HEK293 (cell line): ENCODE measurements around the gene NT5M.

Source experiments
- CTCF ChIA-PET: fragments of 350-600 bp; formaldehyde crosslinking; extraction: SDS; loops from one replicate; lab custom pipeline; 2021; ENCODE audit warnings: antibody characterized with exemption; lab: Yijun Ruan, JAX
- POLR2A ChIA-PET: fragments of 300-600 bp; formaldehyde crosslinking; extraction: SDS; loops from one replicate; lab custom pipeline; 2020; ENCODE audit warnings: antibody characterized with exemption, inconsistent platforms; lab: Yijun Ruan, JAX
- H3K27ac ChIP-seq: fragments of 200-500 bp; sonication (Bioruptor generic); 2 replicates; pipeline ENCODE4 v1.5.1; 2014; ENCODE audit warnings: low read depth, low read length, control low read depth, inconsistent platforms; ENCODE audit errors: extremely low read depth
- H3K36me3 ChIP-seq, 2 experiments: fragments of 200-500 bp in 1 of 2; sonication (Bioruptor generic) in 1 of 2; 1 replicate in 1 of 2; 2 replicates in 1 of 2; pipeline ENCODE4 v1.5.1; 2014 to 2017; ENCODE audit warnings: inconsistent platforms in 2 of 2, low read length in 2 of 2; ENCODE audit not compliant: control insufficient read depth in 2 of 2, insufficient read depth in 1 of 2
- H3K4me1 ChIP-seq: fragments of 200-500 bp; sonication (Bioruptor generic); 2 replicates; pipeline ENCODE4 v1.5.1; 2014; ENCODE audit warnings: mild to moderate bottlenecking, low read length, inconsistent platforms; ENCODE audit not compliant: control insufficient read depth, insufficient read depth
- H3K4me3 ChIP-seq: 2 replicates; pipeline ENCODE4 v1.5.1; 2011; ENCODE audit warnings: low read depth, mild to moderate bottlenecking, control low read depth, low read length, moderate library complexity
- H3K9me3 ChIP-seq: fragments of 200-500 bp; sonication (Bioruptor generic); 2 replicates; pipeline ENCODE4 v1.5.1; 2014; ENCODE audit warnings: low read depth, low read length, inconsistent platforms; ENCODE audit not compliant: control insufficient read depth, insufficient read depth
- EGR2 ChIP-seq: fragments of 450-650 bp; formaldehyde crosslinking; IDR thresholded peaks from 2 replicates; pipeline ENCODE4 v1.5.1; 2016; ENCODE audit warnings: low read depth, missing biosample characterization, missing genetic modification characterization
- MYNN ChIP-seq: fragments of 450-650 bp; formaldehyde crosslinking; IDR thresholded peaks from 2 replicates; pipeline ENCODE4 v1.5.1; 2016; ENCODE audit warnings: missing biosample characterization, missing genetic modification characterization, borderline replicate concordance
- PRDM2 ChIP-seq: fragments of 450-650 bp; formaldehyde crosslinking; IDR thresholded peaks from 2 replicates; pipeline ENCODE4 v1.5.1; 2016; ENCODE audit warnings: missing biosample characterization, missing genetic modification characterization, borderline replicate concordance
- REPIN1 ChIP-seq: fragments of 450-650 bp; formaldehyde crosslinking; IDR thresholded peaks from 2 replicates; pipeline ENCODE4 v1.5.1; 2017; ENCODE audit warnings: missing biosample characterization, missing genetic modification characterization, low read depth
- ZFP37 ChIP-seq: fragments of 450-650 bp; formaldehyde crosslinking; IDR thresholded peaks from 2 replicates; pipeline ENCODE4 v1.5.1; 2016; ENCODE audit warnings: missing biosample characterization, missing genetic modification characterization
- ZNF184 ChIP-seq: fragments of 450-650 bp; IDR thresholded peaks from 2 replicates; pipeline ENCODE4 v1.5.1; 2018; ENCODE audit warnings: missing biosample characterization, mild to moderate bottlenecking, missing genetic modification characterization
- ZNF248 ChIP-seq: fragments of 450-650 bp; formaldehyde crosslinking; IDR thresholded peaks from 2 replicates; pipeline ENCODE4 v1.5.1; 2017; ENCODE audit warnings: missing biosample characterization, missing genetic modification characterization
- ZNF302 ChIP-seq: fragments of 450-650 bp; formaldehyde crosslinking; IDR thresholded peaks from 2 replicates; pipeline ENCODE4 v1.5.1; 2016; ENCODE audit warnings: missing biosample characterization, missing genetic modification characterization, low read depth
- ZNF433 ChIP-seq: fragments of 450-650 bp; formaldehyde crosslinking; IDR thresholded peaks from 2 replicates; pipeline ENCODE4 v1.5.1; 2016; ENCODE audit warnings: missing biosample characterization, missing genetic modification characterization, low read depth
- ZNF510 ChIP-seq: fragments of 450-650 bp; formaldehyde crosslinking; IDR thresholded peaks from 2 replicates; pipeline ENCODE4 v1.5.1; 2018; ENCODE audit warnings: mild to moderate bottlenecking, missing genetic modification characterization, missing biosample characterization; ENCODE audit not compliant: insufficient replicate concordance
- ZNF514 ChIP-seq: fragments of 450-650 bp; formaldehyde crosslinking; IDR thresholded peaks from 2 replicates; pipeline ENCODE4 v1.5.1; 2016; ENCODE audit warnings: missing biosample characterization, missing genetic modification characterization
- ZNF548 ChIP-seq: fragments of 450-650 bp; formaldehyde crosslinking; IDR thresholded peaks from 2 replicates; pipeline ENCODE4 v1.5.1; 2016; ENCODE audit warnings: missing biosample characterization, missing genetic modification characterization
- ZNF555 ChIP-seq: fragments of 450-650 bp; formaldehyde crosslinking; conservative IDR thresholded peaks from 2 replicates; pipeline ENCODE4 v1.5.1; 2017; ENCODE audit warnings: missing biosample characterization, mild to moderate bottlenecking, missing genetic modification characterization, inconsistent platforms
- ZNF626 ChIP-seq: fragments of 450-650 bp; sonication (Bioruptor Pico); formaldehyde crosslinking; IDR thresholded peaks from 2 replicates; pipeline ENCODE4 v1.5.1; 2018; ENCODE audit warnings: missing biosample characterization, missing genetic modification characterization, inconsistent platforms
- ZNF785 ChIP-seq: fragments of 450-650 bp; formaldehyde crosslinking; IDR thresholded peaks from 2 replicates; pipeline ENCODE4 v1.5.1; 2016; ENCODE audit warnings: missing biosample characterization, missing genetic modification characterization
- ZSCAN23 ChIP-seq: fragments of 450-650 bp; formaldehyde crosslinking; IDR thresholded peaks from 2 replicates; pipeline ENCODE4 v1.5.1; 2016; ENCODE audit warnings: missing biosample characterization, missing genetic modification characterization
- TF ChIP-seq, protein P1 (sequence below): fragments of 450-650 bp; IDR thresholded peaks from 2 replicates; pipeline ENCODE4 v1.5.1; 2018; ENCODE audit warnings: missing biosample characterization, missing genetic modification characterization

NT5M gene

GRCh38 chr17:17320188-17320910 is 17.2 kb downstream of the NT5M start (continued):
- TF ChIP-seq, protein P1, sequence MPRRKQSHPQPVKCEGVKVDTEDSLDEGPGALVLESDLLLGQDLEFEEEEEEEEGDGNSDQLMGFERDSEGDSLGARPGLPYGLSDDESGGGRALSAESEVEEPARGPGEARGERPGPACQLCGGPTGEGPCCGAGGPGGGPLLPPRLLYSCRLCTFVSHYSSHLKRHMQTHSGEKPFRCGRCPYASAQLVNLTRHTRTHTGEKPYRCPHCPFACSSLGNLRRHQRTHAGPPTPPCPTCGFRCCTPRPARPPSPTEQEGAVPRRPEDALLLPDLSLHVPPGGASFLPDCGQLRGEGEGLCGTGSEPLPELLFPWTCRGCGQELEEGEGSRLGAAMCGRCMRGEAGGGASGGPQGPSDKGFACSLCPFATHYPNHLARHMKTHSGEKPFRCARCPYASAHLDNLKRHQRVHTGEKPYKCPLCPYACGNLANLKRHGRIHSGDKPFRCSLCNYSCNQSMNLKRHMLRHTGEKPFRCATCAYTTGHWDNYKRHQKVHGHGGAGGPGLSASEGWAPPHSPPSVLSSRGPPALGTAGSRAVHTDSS (tag by site-specific recombination), result no peak
- TF ChIP-seq EGR2 (tag by site-specific recombination), result peak; percentile 59
- TF ChIP-seq, all 188 proteins: peak for 1

GRCh38 chr17:17320911-17321220 is 17.7 kb downstream of the NT5M start:
- Histone ChIP-seq H3K4me1 (no peaks in the 10 kb centered on the region), H3K36me3 (no peaks in the 10 kb centered on the region; a peak in 1 of 3 replicates), H3K4me3 (no peak overlapping the region), H3K27ac (no peak overlapping the region), H3K9me3 (no peaks in the 10 kb centered on the region)
- TF ChIP-seq REPIN1, result no peak
- TF ChIP-seq ZNF433 (tag by site-specific recombination), result no peak
- TF ChIP-seq ZNF184, result no peak
- TF ChIP-seq ZNF514, result no peak
- TF ChIP-seq ZSCAN23 (tag by site-specific recombination), result no peak
- TF ChIP-seq ZNF785, result no peak
- TF ChIP-seq PRDM2 (tag by site-specific recombination), result no peak
- TF ChIP-seq ZNF248, result no peak
- TF ChIP-seq MYNN (tag by site-specific recombination), result no peak
- TF ChIP-seq ZNF510 (tag by site-specific recombination), result no peak
- no peak for TF ChIP-seq ZFP37 (tag by site-specific recombination)
- no peak for TF ChIP-seq ZNF555 (tag by site-specific recombination)
- no peak for TF ChIP-seq ZNF626 (tag by site-specific recombination)
- no peak for TF ChIP-seq ZNF548 (tag by site-specific recombination)
- TF ChIP-seq ZNF302 (tag by site-specific recombination), result no peak
- ChIA-PET POLR2A (interaction anchor here (0.6 kb wide), 1 partner anchor 58 kb away, joined by 3 read pairs; no protein-coding TSS in a partner anchor), CTCF (no interaction called here)
